ENCODE results near the gene ENTPD2.
"Not testable (repeated sequence)": the region's sequence is repeated elsewhere in the genome, so short reads cannot be mapped to it uniquely, and the experiment has no call there.

ENTPD2 gene

GRCh38 chr9:137012694-137013570, 40.9 kb downstream of the ENTPD2 start:
- DNase-seq: no peak

- no peak for DNase-seq
These were observed 41.8 kb downstream of the ENTPD2 start for GRCh38 chr9:137011907-137012675.

- DNase-seq: no peak
These were observed 42.7 kb downstream of the ENTPD2 start for GRCh38 chr9:137011156-137011555.

- no peak for DNase-seq
These were observed 43.7 kb downstream of the ENTPD2 start for GRCh38 chr9:137009938-137010732.

- DNase-seq: no peak
These were observed 44.6 kb downstream of the ENTPD2 start for GRCh38 chr9:137009217-137009616.

- no peak for DNase-seq
These were observed 45.5 kb downstream of the ENTPD2 start for GRCh38 chr9:137008312-137008711.

GRCh38 chr9:137007816-137008270, 46.0 kb downstream of the ENTPD2 start:
- DNase-seq: no peak

- DNase-seq: no peak
These were observed 46.6 kb downstream of the ENTPD2 start for GRCh38 chr9:137007108-137007815.

- no peak for DNase-seq
These were observed 47.5 kb downstream of the ENTPD2 start for GRCh38 chr9:137006116-137007003.

GRCh38 chr9:137004285-137004684, 49.6 kb downstream of the ENTPD2 start:
- DNase-seq: not testable (repeated sequence)

- no peak for DNase-seq
These were observed 51.2 kb downstream of the ENTPD2 start for GRCh38 chr9:137002646-137003041.

- no peak for DNase-seq
These were observed 51.8 kb downstream of the ENTPD2 start for GRCh38 chr9:137001857-137002645.

- no peak for DNase-seq
These were observed 53.5 kb downstream of the ENTPD2 start for GRCh38 chr9:137000177-137000930.

Measured in stimulated activated CD4-positive, alpha-beta T cell treated with anti-CD3 and anti-CD28 coated beads, Interleukin-1b, Interleukin-23, amount 100 ng/mL, for 48 hours (primary cell).